Liver (tissue), 9 donors: ENCODE data around the gene KHK. TPM values are rescaled to one million over a fixed set of nuclear protein-coding genes. Genes with fewer than 3 reads are reported as not detected.

Experiments used
- DNase-seq: peaks from one replicate; pipeline ENCODE4 v3.0.0-alpha.2; 2017; ENCODE audit warnings: low spot score
- H3K27ac ChIP-seq, 2 donors: one replicate each; pipeline ENCODE4 v1.7.0; 2013; ENCODE audit warnings: inconsistent platforms in 2 of 2, low read length in 2 of 2, control low read depth in 1 of 2, low read depth in 1 of 2, mild to moderate bottlenecking in 1 of 2
- H3K27me3 ChIP-seq, 4 donors: one replicate each; pipeline versions ENCODE4 v1.6.1 to v1.7.0; 2013; ENCODE audit warnings: low read length in 3 of 4, inconsistent platforms in 1 of 4, mild to moderate bottlenecking in 1 of 4, moderate library complexity in 1 of 4; ENCODE audit not compliant: control insufficient read depth in 4 of 4, insufficient read depth in 4 of 4
- H3K36me3 ChIP-seq, 4 donors: one replicate each; pipeline versions ENCODE4 v1.6.1 to v1.7.0; 2013; ENCODE audit warnings: low read length in 3 of 4, mild to moderate bottlenecking in 3 of 4, low read depth in 1 of 4, moderate library complexity in 1 of 4; ENCODE audit not compliant: control insufficient read depth in 4 of 4, insufficient read depth in 3 of 4
- H3K4me1 ChIP-seq, 4 donors: one replicate each; pipeline versions ENCODE4 v1.6.1 to v1.7.0; 2013; ENCODE audit warnings: low read length in 3 of 4, mild to moderate bottlenecking in 3 of 4, moderate library complexity in 1 of 4; ENCODE audit not compliant: control insufficient read depth in 4 of 4, insufficient read depth in 4 of 4
- H3K4me3 ChIP-seq, 3 donors: one replicate each; pipeline versions ENCODE4 v1.6.1 to v1.7.0; 2013; ENCODE audit warnings: low read length in 3 of 3, control low read depth in 1 of 3, low read depth in 1 of 3, mild to moderate bottlenecking in 1 of 3
- H3K9ac ChIP-seq, 2 donors: one replicate each; pipeline ENCODE4 v1.7.0; 2013; ENCODE audit warnings: low read length in 2 of 2, mild to moderate bottlenecking in 2 of 2, moderate library complexity in 2 of 2, control low read depth in 1 of 2, low read depth in 1 of 2
- H3K9me3 ChIP-seq, 4 donors: one replicate each; pipeline versions ENCODE4 v1.6.1 to v1.7.0; 2013; ENCODE audit warnings: low read length in 3 of 4; ENCODE audit not compliant: control insufficient read depth in 4 of 4
- EGR1 ChIP-seq, 2 donors: IDR thresholded peaks; 2 replicates each; pipeline ENCODE4 v1.6.1; 2016 to 2018; ENCODE audit warnings: antibody characterized with exemption in 2 of 2, low read depth in 2 of 2
- FOXA1 ChIP-seq: IDR thresholded peaks from 2 replicates; pipeline ENCODE4 v1.6.1; 2016; ENCODE audit warnings: antibody characterized with exemption
- FOXA2 ChIP-seq: IDR thresholded peaks from 2 replicates; pipeline ENCODE4 v1.6.1; 2016; ENCODE audit warnings: antibody characterized with exemption
- GABPA ChIP-seq, 2 donors: IDR thresholded peaks in 1 of 2; conservative IDR thresholded peaks in 1 of 2; 2 replicates each; pipeline ENCODE4 v1.6.1; 2016; ENCODE audit warnings: antibody characterized with exemption in 2 of 2, mild to moderate bottlenecking in 1 of 2, moderate library complexity in 1 of 2
- HNF4A ChIP-seq, 2 donors: conservative IDR thresholded peaks; 2 replicates each; pipeline ENCODE4 v1.6.1; 2016; ENCODE audit warnings: antibody characterized with exemption in 2 of 2, mild to moderate bottlenecking in 2 of 2
- HNF4G ChIP-seq: IDR thresholded peaks from 2 replicates; pipeline ENCODE4 v1.6.1; 2016; ENCODE audit warnings: antibody characterized with exemption
- JUND ChIP-seq, 2 donors: IDR thresholded peaks; 2 replicates each; pipeline ENCODE4 v1.6.1; 2016; ENCODE audit warnings: antibody characterized with exemption in 2 of 2
- NR2F2 ChIP-seq: IDR thresholded peaks from 2 replicates; pipeline ENCODE4 v1.6.1; 2016; ENCODE audit warnings: antibody characterized with exemption
- RAD21 ChIP-seq, 2 donors: IDR thresholded peaks; 2 replicates each; pipeline ENCODE4 v1.6.1; 2016; ENCODE audit warnings: antibody characterized with exemption in 2 of 2, mild to moderate bottlenecking in 2 of 2
- RXRA ChIP-seq, 2 donors: IDR thresholded peaks; 2 replicates each; pipeline ENCODE4 v1.6.1; 2017 to 2018; ENCODE audit warnings: antibody characterized with exemption in 2 of 2, mild to moderate bottlenecking in 1 of 2
- SP1 ChIP-seq: IDR thresholded peaks from 2 replicates; pipeline ENCODE4 v1.6.1; 2018; ENCODE audit warnings: antibody characterized with exemption, mild to moderate bottlenecking
- TAF1 ChIP-seq: conservative IDR thresholded peaks from 2 replicates; pipeline ENCODE4 v1.6.1; 2016; ENCODE audit warnings: antibody characterized with exemption, mild to moderate bottlenecking
- WGBS: extraction: QIAGEN DNeasy Blood & Tissue Kit; methylation state at CpG from one replicate; pipeline ENCODE4 v1.1.7; 2013; 5-methylcytosine and 5-hydroxymethylcytosine counted together
- polyA plus RNA-seq, 2 donors: library from polyadenylated mRNA; stranded (reverse) in 1 of 2; unstranded in 1 of 2; fragments of 200-250 nt in 1 of 2; fragments of >200 nt in 1 of 2; fragmentation: Nextera tagmentation in 1 of 2; extraction: Ambion mirVana in 1 of 2; gene quantifications; one replicate each; pipeline versions ENCODE4 v1.2.1 to v1.2.3, GENCODE V29; 2013 to 2015
- total RNA-seq, 2 donors: library from RNA; depleted of rRNA; stranded (reverse); fragments of >200 nt; gene quantifications; one replicate each; pipeline ENCODE4 v1.2.3, GENCODE V29; 2014
- TF ChIP-seq, protein P1 (sequence below): IDR thresholded peaks from 2 replicates; pipeline ENCODE4 v1.6.1; 2016; ENCODE audit warnings: antibody characterized with exemption, mild to moderate bottlenecking
- TF ChIP-seq, protein P2 (sequence below): IDR thresholded peaks from 2 replicates; pipeline ENCODE4 v1.6.1; 2016; ENCODE audit warnings: antibody characterized with exemption
- TF ChIP-seq, protein P3 (sequence below): fragments of 150-350 bp; IDR thresholded peaks from 2 replicates; pipeline ENCODE4 v1.5.1; 2017; ENCODE audit warnings: improper control_type of control experiment, low read depth, low read length; ENCODE audit not compliant: missing input control
- TF ChIP-seq, protein P4 (sequence below): IDR thresholded peaks from 2 replicates; pipeline ENCODE4 v1.6.1; 2016; ENCODE audit warnings: antibody characterized with exemption
- TF ChIP-seq, protein P5 (sequence below): IDR thresholded peaks from 2 replicates; pipeline ENCODE4 v1.6.1; 2016; ENCODE audit warnings: antibody characterized with exemption
- donor health status: healthy.
- donor health status: healthy.
- donor health status: healthy.
- donor health status: healthy.
- donor health status: healthy.

The KHK gene
- total and polyA plus RNA-seq, 4 donors, result 26.1 to 462 (median 188) TPM

DNA sequence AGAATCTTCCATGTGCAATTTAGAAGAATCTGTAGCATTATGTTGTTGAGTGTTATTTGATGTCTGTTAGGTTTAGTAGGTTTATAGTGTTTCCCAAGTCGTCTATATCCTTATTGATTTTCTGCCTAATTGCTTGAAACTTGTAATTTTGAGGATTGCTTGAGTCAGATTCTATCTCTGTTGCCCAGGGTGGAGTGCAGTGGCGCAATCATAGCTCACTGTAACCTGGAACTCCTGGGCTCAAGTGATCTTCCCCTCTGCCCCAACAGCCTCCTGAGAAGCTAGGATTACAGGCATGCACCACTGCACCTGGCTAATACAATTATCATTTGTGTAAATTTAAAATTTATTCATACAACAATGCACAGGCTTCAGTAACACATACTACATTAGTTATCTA is 59.1 kb downstream of the KHK start (continued):
- TF ChIP-seq, protein P1, sequence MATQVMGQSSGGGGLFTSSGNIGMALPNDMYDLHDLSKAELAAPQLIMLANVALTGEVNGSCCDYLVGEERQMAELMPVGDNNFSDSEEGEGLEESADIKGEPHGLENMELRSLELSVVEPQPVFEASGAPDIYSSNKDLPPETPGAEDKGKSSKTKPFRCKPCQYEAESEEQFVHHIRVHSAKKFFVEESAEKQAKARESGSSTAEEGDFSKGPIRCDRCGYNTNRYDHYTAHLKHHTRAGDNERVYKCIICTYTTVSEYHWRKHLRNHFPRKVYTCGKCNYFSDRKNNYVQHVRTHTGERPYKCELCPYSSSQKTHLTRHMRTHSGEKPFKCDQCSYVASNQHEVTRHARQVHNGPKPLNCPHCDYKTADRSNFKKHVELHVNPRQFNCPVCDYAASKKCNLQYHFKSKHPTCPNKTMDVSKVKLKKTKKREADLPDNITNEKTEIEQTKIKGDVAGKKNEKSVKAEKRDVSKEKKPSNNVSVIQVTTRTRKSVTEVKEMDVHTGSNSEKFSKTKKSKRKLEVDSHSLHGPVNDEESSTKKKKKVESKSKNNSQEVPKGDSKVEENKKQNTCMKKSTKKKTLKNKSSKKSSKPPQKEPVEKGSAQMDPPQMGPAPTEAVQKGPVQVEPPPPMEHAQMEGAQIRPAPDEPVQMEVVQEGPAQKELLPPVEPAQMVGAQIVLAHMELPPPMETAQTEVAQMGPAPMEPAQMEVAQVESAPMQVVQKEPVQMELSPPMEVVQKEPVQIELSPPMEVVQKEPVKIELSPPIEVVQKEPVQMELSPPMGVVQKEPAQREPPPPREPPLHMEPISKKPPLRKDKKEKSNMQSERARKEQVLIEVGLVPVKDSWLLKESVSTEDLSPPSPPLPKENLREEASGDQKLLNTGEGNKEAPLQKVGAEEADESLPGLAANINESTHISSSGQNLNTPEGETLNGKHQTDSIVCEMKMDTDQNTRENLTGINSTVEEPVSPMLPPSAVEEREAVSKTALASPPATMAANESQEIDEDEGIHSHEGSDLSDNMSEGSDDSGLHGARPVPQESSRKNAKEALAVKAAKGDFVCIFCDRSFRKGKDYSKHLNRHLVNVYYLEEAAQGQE, result no peak

DNA sequence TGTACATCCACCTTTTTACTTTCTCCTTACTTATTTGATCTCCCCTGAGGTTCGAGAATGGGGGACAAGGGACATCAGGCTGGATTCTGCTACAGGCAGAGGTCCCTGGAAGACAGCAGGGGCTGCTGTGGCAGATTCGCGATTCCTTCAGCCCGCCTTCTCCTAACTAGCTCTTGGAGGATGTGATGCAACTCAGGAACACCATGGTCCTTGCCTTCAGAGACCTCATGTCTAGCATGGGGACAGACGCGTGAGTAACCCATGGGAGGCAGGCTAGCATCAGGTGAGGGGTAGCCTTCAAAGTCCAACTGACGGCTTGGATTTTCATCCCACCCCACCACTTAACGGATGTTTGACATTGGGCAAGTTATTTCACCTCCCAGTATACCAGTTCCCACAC is 61.4 kb downstream of the KHK start:
- H3K9ac ChIP-seq, result no peak overlapping the region
- no peak overlapping the region for H3K4me3 ChIP-seq
- H3K27ac ChIP-seq, result no peak overlapping the region
- H3K9me3 ChIP-seq, result no peaks in the 10 kb centered on the region
- no peaks in the 10 kb centered on the region for H3K36me3 ChIP-seq
- H3K4me1 ChIP-seq, result no peaks in the 10 kb centered on the region
- TF ChIP-seq TAF1 (no peak), SP1 (no peak), FOXA1 (no peak), RXRA (IDR thresholded peaks at IDR 0.05) (no peak), JUND (IDR thresholded peaks at IDR 0.05) (no peak), EGR1 (IDR thresholded peaks at IDR 0.05; ENCODE audit: low read depth in 2 of 2) (no peak), NR2F2 (no peak), RAD21 (IDR thresholded peaks at IDR 0.05) (no peak), FOXA2 (no peak), HNF4A (conservative IDR thresholded peaks at IDR 0.05) (no peak), GABPA (IDR thresholded peaks at IDR 0.05 in 1 of 2, conservative IDR thresholded peaks at IDR 0.05 in 1 of 2) (no peak), HNF4G (no peak)
- TF ChIP-seq, protein P2, sequence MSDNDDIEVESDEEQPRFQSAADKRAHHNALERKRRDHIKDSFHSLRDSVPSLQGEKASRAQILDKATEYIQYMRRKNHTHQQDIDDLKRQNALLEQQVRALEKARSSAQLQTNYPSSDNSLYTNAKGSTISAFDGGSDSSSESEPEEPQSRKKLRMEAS, result no peak
- TF ChIP-seq, protein P3, sequence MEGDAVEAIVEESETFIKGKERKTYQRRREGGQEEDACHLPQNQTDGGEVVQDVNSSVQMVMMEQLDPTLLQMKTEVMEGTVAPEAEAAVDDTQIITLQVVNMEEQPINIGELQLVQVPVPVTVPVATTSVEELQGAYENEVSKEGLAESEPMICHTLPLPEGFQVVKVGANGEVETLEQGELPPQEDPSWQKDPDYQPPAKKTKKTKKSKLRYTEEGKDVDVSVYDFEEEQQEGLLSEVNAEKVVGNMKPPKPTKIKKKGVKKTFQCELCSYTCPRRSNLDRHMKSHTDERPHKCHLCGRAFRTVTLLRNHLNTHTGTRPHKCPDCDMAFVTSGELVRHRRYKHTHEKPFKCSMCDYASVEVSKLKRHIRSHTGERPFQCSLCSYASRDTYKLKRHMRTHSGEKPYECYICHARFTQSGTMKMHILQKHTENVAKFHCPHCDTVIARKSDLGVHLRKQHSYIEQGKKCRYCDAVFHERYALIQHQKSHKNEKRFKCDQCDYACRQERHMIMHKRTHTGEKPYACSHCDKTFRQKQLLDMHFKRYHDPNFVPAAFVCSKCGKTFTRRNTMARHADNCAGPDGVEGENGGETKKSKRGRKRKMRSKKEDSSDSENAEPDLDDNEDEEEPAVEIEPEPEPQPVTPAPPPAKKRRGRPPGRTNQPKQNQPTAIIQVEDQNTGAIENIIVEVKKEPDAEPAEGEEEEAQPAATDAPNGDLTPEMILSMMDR, result no peak
- TF ChIP-seq, protein P4, sequence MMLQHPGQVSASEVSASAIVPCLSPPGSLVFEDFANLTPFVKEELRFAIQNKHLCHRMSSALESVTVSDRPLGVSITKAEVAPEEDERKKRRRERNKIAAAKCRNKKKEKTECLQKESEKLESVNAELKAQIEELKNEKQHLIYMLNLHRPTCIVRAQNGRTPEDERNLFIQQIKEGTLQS, result no peak
- TF ChIP-seq, protein P5, sequence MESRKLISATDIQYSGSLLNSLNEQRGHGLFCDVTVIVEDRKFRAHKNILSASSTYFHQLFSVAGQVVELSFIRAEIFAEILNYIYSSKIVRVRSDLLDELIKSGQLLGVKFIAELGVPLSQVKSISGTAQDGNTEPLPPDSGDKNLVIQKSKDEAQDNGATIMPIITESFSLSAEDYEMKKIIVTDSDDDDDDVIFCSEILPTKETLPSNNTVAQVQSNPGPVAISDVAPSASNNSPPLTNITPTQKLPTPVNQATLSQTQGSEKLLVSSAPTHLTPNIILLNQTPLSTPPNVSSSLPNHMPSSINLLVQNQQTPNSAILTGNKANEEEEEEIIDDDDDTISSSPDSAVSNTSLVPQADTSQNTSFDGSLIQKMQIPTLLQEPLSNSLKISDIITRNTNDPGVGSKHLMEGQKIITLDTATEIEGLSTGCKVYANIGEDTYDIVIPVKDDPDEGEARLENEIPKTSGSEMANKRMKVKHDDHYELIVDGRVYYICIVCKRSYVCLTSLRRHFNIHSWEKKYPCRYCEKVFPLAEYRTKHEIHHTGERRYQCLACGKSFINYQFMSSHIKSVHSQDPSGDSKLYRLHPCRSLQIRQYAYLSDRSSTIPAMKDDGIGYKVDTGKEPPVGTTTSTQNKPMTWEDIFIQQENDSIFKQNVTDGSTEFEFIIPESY, result no peak
- TF ChIP-seq, protein P1, result no peak
- 92% methylated on average over 8 of the region's 8 CpGs for WGBS
- DNase-seq, result no peak
- peaks cover 0 to 2% (median 0%) of the 10 kb centered on the region in 4 donors for H3K27me3 ChIP-seq
